SJSA1 (cell line): ENCODE measurements around the gene LPP. TPM values are rescaled to one million over a fixed set of nuclear protein-coding genes. Genes with fewer than 3 reads are reported as not detected.

ENCODE experiments used
- DNase-seq, 2 experiments: peaks; one replicate each; pipeline ENCODE4 v3.0.0-alpha.2; 2015 to 2020; ENCODE audit warnings: low spot score in 2 of 2, low read depth in 1 of 2
- H3K27ac ChIP-seq: fragments of 250-450 bp; sonication (Bioruptor Pico); 2 replicates; pipeline ENCODE4 v1.5.1; 2020; ENCODE audit warnings: mild to moderate bottlenecking, moderate library complexity
- H3K27me3 ChIP-seq: fragments of 250-450 bp; sonication (Bioruptor Pico); replicated peaks from 2 replicates; pipeline ENCODE4 v1.5.1; 2020; ENCODE audit warnings: mild to moderate bottlenecking, moderate library complexity
- H3K36me3 ChIP-seq: fragments of 250-450 bp; sonication (Bioruptor Pico); 2 replicates; pipeline ENCODE4 v1.5.1; 2020; ENCODE audit warnings: mild to moderate bottlenecking
- H3K4me1 ChIP-seq: fragments of 250-450 bp; sonication (Bioruptor Pico); replicated peaks from 2 replicates; pipeline ENCODE4 v1.6.1; 2021; ENCODE audit warnings: mild to moderate bottlenecking
- H3K4me3 ChIP-seq: fragments of 250-450 bp; sonication (Bioruptor Pico); 2 replicates; pipeline ENCODE4 v1.5.1; 2020; ENCODE audit warnings: mild to moderate bottlenecking
- H3K9me3 ChIP-seq: fragments of 250-450 bp; sonication (Bioruptor Pico); replicated peaks from 2 replicates; pipeline ENCODE4 v1.5.1; 2020; ENCODE audit warnings: mild to moderate bottlenecking
- total RNA-seq: library from RNA; depleted of rRNA; stranded (reverse); fragments of >200 nt; shearing (Covaris generic); gene quantifications from 2 replicates; pipeline ENCODE4 v1.2.3, GENCODE V29; 2014

The LPP gene
- total RNA-seq, 1 experiment from 2014 or later, result 132 TPM

DNA sequence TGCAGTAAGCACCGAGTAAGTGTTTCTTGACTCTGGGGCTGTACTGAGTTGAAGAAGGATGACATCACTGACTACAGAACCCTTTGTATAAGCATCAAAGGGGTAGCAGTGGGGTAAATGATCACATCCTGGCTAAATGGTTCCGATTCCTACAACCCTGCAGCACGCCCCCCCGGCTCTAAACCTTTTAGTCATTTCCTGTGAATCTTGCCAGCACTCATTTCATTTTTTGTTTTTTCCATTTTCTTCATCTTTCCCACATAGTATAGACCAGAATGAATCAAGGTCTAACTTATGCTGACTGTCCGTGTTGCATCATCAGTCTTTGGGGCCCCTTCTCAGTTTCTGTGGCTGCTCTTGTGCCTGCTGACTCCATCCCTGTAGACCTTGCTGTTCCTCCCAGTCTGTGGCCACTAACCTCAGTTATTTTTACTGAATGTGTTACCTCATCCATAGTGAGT, 634.7 kb downstream of the LPP start:
- Histone ChIP-seq H3K4me1 (peaks cover 20% of the 10 kb centered on the region), H3K9me3 (no peaks in the 10 kb centered on the region), H3K27me3 (no peaks in the 10 kb centered on the region), H3K4me3 (no peak overlapping the region), H3K36me3 (peaks cover 9% of the 10 kb centered on the region), H3K27ac (peak overlapping the region; percentile 27)
- peak; percentile 52 to 61 for DNase-seq

DNA sequence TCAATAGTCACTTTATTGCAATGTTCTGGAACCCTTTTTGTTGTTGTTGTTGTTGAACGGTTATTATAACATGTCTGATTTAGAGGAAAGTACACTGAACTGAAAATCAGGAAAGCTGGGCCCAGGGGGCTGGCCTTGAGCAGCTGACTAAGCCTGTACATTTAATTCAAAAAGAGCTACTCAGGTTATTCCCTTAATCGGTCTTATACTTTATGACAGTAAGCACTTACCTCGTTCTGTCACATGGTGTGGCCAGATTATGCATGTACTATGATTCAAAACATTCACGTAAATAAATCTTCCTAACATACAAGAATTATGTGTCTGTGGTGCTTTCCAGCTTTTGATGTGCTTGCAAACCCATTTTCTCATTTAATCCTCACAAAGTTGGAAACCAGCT, 635.3 kb downstream of the LPP start:
- Histone ChIP-seq H3K27ac (peak overlapping the region; percentile 27), H3K4me1 (peaks cover 20% of the 10 kb centered on the region), H3K27me3 (no peaks in the 10 kb centered on the region), H3K4me3 (no peak overlapping the region), H3K9me3 (no peaks in the 10 kb centered on the region), H3K36me3 (peaks cover 14% of the 10 kb centered on the region)
- no peak for DNase-seq

DNA sequence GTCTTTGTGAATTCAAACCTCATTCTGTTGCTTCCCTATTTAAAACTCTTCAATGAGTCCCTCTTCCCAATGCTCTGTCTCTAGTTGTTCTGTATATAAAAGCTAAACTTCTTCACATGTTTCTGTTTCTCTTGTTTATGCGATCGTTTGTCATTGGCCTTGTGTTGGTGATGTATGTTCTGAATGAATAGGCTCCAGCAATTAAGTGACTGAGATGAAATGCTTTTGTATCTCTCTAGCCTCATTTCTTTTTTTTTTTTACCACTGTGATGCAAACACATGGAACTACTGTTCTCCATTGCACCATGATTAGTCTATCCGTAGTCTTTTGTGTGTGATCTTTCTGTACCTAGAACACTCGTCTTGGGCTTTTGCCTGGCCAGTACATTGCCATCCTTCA, 637.4 kb downstream of the LPP start:
- Histone ChIP-seq H3K27me3 (no peaks in the 10 kb centered on the region), H3K4me1 (peaks cover 30% of the 10 kb centered on the region), H3K9me3 (peaks cover 3% of the 10 kb centered on the region; the same call in 1 of the 2 replicates), H3K27ac (no peak overlapping the region), H3K36me3 (peaks cover 26% of the 10 kb centered on the region), H3K4me3 (no peak overlapping the region)
- no peak for DNase-seq

DNA sequence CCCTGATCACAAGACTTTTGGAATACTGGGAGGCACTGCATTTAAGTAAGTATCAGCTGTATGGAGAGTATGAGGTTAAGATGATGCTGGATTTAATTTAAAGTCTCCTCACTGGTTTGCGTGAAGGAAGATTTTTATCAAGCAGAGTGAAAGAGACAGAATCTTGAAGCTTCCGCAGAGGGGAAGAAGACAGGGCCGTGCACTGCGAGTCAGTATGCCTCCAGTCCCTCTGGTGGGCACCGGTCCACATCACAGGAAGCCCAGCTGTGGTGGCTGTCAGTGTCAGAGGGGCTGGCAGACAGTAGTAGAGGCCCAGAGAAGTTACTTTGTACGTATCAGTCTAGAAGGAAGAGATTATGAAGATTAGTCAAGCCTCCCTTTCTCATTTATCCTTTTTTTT, 638.8 kb downstream of the LPP start:
- H3K27me3 ChIP-seq, result no peaks in the 10 kb centered on the region
- no peak overlapping the region for H3K4me3 ChIP-seq
- H3K4me1 ChIP-seq, result peaks cover 31% of the 10 kb centered on the region
- no peak for DNase-seq
- H3K36me3 ChIP-seq, result peaks cover 29% of the 10 kb centered on the region
- H3K9me3 ChIP-seq, result peaks cover 3% of the 10 kb centered on the region; the same call in 1 of the 2 replicates
- no peak overlapping the region for H3K27ac ChIP-seq

DNA sequence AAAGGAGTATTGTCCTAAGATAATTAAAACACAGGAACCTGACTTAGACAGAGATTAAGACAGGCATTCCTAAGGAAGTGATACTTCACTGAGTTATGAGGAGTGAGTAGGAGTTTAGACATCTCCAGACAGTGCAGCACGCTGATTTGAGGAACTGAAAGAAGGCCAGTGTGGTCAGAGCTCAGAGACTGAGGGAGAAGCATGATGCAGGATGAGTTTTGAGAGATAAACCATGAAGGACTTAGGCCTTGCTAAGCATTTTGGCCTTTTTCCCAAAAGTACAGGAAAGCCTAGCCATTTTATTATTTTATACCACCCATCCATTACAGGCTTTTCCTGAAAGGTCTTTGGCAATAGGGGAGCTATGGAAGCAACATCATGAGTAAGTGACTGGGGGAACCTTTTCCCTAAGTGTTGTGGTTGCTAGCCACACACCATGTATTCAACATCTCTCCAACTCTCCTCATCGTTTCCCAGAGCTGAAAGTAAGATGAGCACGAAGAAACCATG, 642.2 kb downstream of the LPP start:
- H3K27me3 ChIP-seq, result no peaks in the 10 kb centered on the region
- H3K27ac ChIP-seq, result peak overlapping the region; percentile 47; the same call in 1 of the 2 replicates
- H3K9me3 ChIP-seq, result peaks cover 3% of the 10 kb centered on the region; the same call in 1 of the 2 replicates
- peak in 1 of 2 experiments; percentile 30 for DNase-seq
- no peak overlapping the region for H3K4me3 ChIP-seq
- peaks cover 29% of the 10 kb centered on the region for H3K36me3 ChIP-seq
- H3K4me1 ChIP-seq, result peaks cover 20% of the 10 kb centered on the region

DNA sequence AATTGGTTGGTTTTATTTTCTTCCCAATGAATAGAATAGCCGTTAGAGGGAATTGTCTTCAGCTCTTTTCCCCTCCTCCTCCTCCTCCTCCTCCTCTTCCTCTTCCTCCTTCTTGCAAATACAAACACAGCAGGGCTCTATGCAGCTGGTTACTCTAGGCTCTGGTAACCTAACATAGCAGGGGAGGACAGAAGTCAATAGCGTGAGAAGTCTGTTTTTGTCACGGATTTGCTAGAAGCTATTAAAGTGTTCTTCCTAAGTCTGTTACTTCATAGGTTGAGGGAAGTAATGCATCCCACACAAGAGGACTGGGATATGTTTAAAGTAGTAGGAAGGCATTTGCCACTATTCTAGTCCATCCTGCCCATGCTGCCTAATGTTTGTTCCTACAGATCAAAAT, 643.1 kb downstream of the LPP start:
- Histone ChIP-seq H3K27ac (no peak overlapping the region), H3K4me1 (peaks cover 20% of the 10 kb centered on the region), H3K4me3 (no peak overlapping the region), H3K9me3 (peaks cover 3% of the 10 kb centered on the region; the same call in 1 of the 2 replicates), H3K36me3 (peaks cover 32% of the 10 kb centered on the region), H3K27me3 (no peaks in the 10 kb centered on the region)
- no peak for DNase-seq

DNA sequence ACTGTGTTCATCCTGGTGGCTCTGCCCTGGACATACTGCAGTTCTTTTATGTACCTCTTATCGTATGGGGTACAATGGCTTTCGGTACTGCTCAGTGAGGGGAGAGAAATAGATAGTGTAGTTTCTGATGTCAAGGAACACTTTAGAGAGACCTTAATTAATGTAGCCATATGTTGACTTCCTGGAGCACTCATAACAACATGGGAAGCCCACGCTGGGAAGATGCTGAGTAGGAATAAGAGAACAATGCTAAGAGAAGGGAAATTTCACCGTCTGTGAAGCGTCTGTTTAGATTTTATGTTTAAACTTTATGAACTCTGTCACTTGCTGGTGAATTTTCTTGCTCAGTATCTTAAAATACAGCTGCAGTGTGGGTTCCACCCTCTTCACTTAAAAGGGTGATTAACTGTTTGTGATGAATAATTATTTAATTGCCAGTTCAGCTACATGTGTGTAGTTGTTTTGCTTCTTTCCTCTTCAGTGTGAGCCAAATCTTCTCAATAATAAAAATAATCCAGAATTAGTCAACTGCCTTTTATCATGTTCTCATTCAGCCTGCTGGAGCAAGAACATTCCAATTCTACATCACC, 644.7 kb downstream of the LPP start:
- Histone ChIP-seq H3K9me3 (peaks cover 3% of the 10 kb centered on the region; the same call in 1 of the 2 replicates), H3K27me3 (no peaks in the 10 kb centered on the region), H3K4me1 (peaks cover 20% of the 10 kb centered on the region), H3K27ac (no peak overlapping the region), H3K4me3 (no peak overlapping the region), H3K36me3 (peaks cover 22% of the 10 kb centered on the region)
- no peak for DNase-seq

DNA sequence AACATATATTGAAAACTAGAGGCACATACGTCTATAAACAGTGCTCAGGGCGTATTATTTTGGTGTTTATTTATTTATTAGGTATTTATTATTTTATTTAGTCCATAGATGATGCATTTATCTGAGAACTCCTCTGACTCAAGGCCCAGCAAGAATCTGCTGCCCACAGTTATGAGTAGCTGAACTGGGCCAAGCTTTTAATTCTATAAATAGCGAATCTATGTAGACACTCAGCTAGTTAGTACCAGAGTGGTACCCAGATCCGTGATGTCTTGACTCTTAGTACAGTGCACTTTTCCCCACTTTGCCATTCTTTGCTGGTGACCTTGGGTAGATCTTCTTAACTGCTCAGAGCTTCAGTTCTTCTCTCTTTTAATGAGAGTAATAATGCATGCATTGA, 647.4 kb downstream of the LPP start:
- Histone ChIP-seq H3K9me3 (no peaks in the 10 kb centered on the region), H3K4me3 (no peak overlapping the region), H3K4me1 (peaks cover 9% of the 10 kb centered on the region), H3K27ac (no peak overlapping the region), H3K27me3 (no peaks in the 10 kb centered on the region), H3K36me3 (peaks cover 5% of the 10 kb centered on the region; the same call in 1 of the 2 replicates)
- DNase-seq, result no peak

DNA sequence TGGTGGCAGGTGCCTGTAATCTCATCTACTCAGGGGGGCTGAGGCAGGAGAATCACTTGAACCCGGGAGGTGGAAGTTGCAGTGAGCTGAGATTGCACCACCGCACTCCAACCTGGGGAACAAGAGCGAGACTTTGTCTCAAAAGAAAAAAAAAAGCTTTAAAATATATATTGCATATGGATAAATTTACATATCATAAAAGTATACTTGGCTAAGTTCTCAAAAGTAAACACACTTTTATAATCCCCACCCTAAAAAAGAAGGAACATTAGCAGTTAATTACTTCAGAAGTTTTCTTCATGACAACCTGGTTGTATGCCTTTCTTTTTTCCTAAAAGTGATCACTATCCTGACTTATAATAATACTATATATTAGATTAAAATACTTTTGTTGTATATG, 648.7 kb downstream of the LPP start:
- no peaks in the 10 kb centered on the region for H3K9me3 ChIP-seq
- peaks cover 5% of the 10 kb centered on the region; the same call in 1 of the 2 replicates for H3K4me1 ChIP-seq
- H3K27ac ChIP-seq, result no peak overlapping the region
- 0 out of 2 replicates have a peak, but pooled peaks cover 3% of the 10 kb centered on the region for H3K36me3 ChIP-seq
- no peak overlapping the region for H3K4me3 ChIP-seq
- DNase-seq, result no peak
- H3K27me3 ChIP-seq, result no peaks in the 10 kb centered on the region

DNA sequence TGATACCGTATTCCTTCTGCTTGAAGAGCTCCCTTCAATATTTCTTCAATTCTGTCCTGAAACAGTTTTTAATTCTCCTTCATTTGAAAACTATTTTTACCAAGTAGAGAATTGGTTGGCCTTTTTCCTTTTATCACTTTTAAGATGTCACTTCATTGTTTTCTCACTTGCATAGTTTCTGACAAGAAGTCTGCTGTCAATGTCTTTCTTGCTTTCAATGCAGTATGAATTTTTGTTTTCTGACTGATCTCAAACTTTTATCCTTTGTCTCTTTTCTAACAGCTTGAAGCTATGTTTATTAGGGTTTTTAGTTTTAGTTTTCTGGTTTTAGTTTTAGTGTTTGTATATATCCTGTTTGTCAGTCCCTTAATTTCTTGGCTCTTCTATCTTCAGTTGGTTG, 653.0 kb downstream of the LPP start:
- H3K27ac ChIP-seq, result no peak overlapping the region
- no peaks in the 10 kb centered on the region for H3K27me3 ChIP-seq
- peaks cover 5% of the 10 kb centered on the region for H3K9me3 ChIP-seq
- H3K4me1 ChIP-seq, result peaks cover 8% of the 10 kb centered on the region
- no peaks in the 10 kb centered on the region for H3K36me3 ChIP-seq
- no peak for DNase-seq
- H3K4me3 ChIP-seq, result no peak overlapping the region

DNA sequence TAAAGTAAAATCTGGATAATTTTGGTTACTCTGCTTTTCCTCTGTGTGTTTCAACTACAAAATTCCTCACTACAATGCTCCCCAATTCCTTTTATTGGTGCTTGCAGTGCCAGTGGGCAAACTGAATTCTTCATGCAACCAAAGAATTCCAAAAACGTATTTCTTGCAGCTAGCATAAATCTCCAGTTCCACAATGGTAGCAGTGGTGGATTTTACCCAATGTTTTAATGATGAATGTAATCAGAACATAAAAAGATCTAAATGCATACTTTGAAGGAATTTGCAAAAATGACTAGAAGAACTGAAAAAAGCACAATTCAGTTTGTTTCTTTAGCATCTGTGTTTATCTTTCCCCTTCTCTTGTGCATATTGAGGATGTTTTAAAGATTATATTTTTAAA, 658.2 kb downstream of the LPP start:
- peaks cover 5% of the 10 kb centered on the region for H3K9me3 ChIP-seq
- peaks cover 20% of the 10 kb centered on the region for H3K4me1 ChIP-seq
- DNase-seq, result peak in 1 of 2 experiments; percentile 74
- H3K36me3 ChIP-seq, result no peaks in the 10 kb centered on the region
- H3K4me3 ChIP-seq, result no peak overlapping the region
- H3K27ac ChIP-seq, result peak overlapping the region; percentile 42; the same call in 1 of the 2 replicates
- no peaks in the 10 kb centered on the region for H3K27me3 ChIP-seq

DNA sequence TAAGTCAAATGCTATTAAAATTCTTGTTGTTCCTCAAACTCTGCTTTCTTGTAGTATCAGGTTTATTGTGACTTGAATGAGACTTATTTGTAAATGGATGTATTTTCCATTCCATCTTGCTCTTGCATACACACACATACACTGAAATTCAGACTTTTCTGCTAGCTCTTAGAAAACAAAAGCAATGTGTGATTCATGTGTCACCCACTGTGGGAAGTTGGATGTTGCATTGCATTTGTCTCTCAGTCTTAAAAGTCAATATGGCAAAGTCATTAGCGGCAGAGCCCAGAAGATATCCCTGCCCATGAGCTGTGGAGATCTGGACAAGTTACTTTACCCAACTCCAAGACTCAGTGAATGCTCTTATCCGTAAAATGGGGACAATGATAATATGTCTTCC, 660.6 kb downstream of the LPP start:
- DNase-seq, result no peak
- Histone ChIP-seq H3K36me3 (no peaks in the 10 kb centered on the region), H3K27ac (no peak overlapping the region), H3K4me3 (no peak overlapping the region), H3K27me3 (no peaks in the 10 kb centered on the region), H3K9me3 (no peaks in the 10 kb centered on the region), H3K4me1 (peaks cover 20% of the 10 kb centered on the region)

DNA sequence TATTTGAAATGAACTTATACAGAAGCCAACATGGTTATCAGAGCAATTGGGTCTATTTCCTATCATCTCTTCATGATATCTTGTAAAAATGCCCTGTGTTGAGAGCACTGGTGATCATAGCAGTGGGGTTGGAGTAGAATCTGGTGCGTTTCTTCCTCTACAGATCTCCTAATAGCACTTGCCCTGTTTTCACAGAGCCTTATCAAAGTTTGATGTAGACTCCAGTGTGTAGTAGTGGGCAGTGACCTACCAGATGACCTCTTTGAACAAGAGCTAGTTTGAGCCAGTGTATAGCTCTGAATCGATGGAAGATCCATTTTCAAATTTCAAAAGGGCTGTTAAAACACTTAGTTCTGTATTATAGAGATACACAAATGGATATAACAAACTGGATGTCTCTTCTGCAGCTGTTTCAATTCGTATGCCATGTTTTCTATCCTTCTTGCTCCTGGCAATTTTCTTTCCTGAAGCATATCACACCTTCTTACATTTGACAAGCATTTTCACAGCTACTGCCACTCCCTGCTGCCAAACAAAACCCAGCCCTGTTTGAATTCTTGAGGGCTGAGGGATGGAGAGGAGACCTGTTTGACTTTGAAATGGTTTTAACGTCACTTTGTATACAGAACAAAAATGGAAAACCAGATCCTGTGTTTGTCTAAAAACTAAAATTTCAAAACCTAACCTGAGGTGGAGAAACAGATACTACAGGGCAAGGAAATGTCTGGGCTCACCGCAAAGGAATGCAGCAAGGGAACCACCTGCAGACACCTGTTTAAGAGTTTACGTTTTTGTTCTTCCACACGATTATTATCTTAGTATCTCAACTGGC, 663.4 kb downstream of the LPP start:
- Histone ChIP-seq H3K4me3 (no peak overlapping the region), H3K9me3 (no peaks in the 10 kb centered on the region; the same call in 1 of the 2 replicates), H3K27ac (no peak overlapping the region), H3K27me3 (no peaks in the 10 kb centered on the region), H3K36me3 (no peaks in the 10 kb centered on the region), H3K4me1 (peaks cover 14% of the 10 kb centered on the region)
- no peak for DNase-seq

DNA sequence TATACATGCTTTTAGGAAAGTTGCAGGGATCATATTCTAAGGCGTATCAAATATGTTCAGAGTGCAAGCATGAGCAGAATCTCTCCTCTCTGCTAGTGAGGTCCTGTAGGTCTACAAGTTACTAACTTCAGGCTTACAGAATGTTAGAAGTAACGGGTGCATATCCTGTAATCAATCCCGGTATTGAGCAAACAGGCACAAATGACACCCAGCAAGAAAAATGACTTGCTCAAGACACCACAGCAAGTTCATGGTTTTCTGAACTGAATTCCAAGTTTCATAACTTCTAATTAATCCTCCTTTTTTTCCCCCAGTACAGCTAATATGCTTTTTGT, 663.9 kb downstream of the LPP start:
- Histone ChIP-seq H3K36me3 (no peaks in the 10 kb centered on the region), H3K27me3 (no peaks in the 10 kb centered on the region), H3K4me1 (peaks cover 13% of the 10 kb centered on the region), H3K9me3 (no peaks in the 10 kb centered on the region; the same call in 1 of the 2 replicates), H3K4me3 (no peak overlapping the region), H3K27ac (no peak overlapping the region)
- DNase-seq, result no peak
